Right forelimb (tissue), 1 donor: ENCODE results near the gene BATF.
A peak's percentile ranks its signal among the peaks of the same experiment; 100 is the strongest.

ENCODE experiments used
- DNase-seq: peaks from one replicate; pipeline ENCODE4 v3.0.0-alpha.2; 2018

BATF gene

GRCh38 chr14:75535164-75535898, 13.1 kb downstream of the BATF start:
- no peak for DNase-seq

DNA sequence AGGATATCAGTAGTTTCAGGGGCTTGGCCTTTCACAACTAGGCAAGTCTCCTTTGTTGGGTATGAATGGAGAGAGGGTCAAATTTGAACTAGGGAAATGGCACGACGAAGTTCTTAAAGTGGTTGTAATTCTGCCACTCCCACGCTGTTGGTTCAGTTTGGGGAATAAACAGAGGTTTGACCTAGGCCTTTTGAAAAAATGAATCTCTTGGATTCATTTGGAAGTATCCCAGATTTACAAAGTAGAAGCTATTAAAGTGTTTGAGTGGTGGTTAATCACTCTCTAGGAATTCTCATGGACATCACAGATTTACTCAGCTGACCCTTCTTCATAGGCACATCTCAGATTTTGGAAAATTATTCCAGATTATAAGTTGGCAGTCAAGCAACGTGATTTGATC, 14.8 kb downstream of the BATF start:
- no peak for DNase-seq

GRCh38 chr14:75539162-75539560, 16.9 kb downstream of the BATF start:
- DNase-seq, result no peak

DNA sequence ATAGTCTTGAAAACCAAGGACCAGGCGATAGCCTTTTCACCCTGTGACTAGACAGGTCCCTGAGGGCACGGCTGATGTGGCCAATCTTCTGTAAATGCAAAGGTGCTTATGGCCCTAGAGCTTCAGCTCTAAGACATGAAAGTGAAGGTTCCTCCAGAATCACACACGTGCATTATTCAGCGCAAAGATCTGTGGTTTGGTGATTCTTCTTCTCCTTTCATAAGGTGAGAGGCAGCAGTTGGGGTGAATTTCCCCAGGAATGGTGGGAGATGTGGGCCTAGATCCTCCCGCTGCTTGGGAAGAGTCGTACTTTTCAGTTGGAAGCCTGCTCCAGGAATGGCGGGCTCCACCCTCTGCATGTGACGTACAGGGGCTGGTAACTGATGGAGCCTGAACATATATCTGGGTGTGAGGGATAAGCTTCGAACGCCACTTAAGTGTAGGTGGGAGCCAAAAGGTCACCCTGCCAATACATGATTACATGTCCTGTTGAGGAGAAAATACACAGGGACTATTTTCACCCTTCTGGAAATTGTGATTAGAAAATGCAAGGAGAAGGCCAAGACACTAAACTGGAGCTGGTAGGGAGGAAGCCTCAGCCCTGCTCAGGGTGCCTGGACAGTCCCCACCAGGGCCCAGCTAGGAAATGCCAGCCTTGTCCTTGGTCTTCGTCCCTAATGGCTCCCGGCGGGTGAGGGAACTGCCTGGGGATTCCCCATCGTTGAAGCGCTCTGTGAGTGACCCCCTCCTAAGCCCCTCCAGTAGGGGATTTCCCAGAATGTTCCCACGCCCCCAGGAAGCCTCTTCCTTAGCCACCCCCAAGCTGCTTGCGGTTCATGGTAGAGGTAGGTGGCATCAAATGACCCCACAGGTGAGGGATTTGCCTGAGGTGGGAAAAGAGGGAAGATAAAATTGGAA, 17.6 kb downstream of the BATF start:
- no peak for DNase-seq

DNA sequence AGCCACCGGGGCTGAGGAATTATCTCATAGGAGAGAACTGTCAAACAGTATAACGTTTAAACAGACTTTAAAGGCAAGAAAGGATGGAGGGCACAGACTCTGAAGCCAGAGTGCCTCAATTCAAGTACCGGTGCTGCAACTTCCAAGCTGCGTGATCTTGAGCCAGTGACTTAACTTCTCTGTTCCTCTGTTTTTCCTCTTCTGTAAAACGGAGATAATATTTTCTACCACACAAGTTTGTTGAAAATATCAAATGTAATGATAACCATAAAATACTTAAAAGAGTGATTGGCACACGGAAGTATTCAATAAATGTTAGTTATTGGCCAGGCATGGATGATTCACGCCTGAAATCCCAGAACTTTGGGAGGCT, 18.2 kb downstream of the BATF start:
- no peak for DNase-seq

- DNase-seq, result no peak
These were observed 20.4 kb downstream of the BATF start for GRCh38 chr14:75542588-75543091.

- DNase-seq, result no peak
These were observed 21.0 kb downstream of the BATF start for GRCh38 chr14:75543253-75543652.

- no peak for DNase-seq
These were observed 21.5 kb downstream of the BATF start for GRCh38 chr14:75543786-75544185.

DNA sequence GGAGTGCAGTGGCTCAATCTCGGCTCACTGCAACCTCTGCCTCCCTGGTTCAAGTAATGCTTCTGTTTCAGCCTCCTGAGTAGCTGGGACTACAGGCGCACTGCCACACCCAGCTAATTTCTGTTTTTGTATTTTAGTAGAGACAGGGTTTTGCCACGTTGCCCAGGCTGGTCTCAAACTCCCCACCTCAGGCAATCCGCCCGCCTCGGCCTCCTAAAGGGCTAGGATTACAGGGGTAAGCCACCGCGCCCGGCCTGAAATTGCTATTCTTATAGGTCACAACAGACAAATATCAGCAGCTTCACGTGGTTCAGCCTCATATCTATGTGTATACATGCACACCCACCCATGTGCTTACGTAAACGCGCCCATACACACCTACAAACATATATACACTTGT, 23.6 kb downstream of the BATF start:
- no peak for DNase-seq

- no peak for DNase-seq
These were observed 25.4 kb downstream of the BATF start for GRCh38 chr14:75547552-75548250.

- DNase-seq, result no peak
These were observed 26.3 kb downstream of the BATF start for GRCh38 chr14:75548544-75548943.

GRCh38 chr14:75549169-75549568, 26.9 kb downstream of the BATF start:
- no peak for DNase-seq

DNA sequence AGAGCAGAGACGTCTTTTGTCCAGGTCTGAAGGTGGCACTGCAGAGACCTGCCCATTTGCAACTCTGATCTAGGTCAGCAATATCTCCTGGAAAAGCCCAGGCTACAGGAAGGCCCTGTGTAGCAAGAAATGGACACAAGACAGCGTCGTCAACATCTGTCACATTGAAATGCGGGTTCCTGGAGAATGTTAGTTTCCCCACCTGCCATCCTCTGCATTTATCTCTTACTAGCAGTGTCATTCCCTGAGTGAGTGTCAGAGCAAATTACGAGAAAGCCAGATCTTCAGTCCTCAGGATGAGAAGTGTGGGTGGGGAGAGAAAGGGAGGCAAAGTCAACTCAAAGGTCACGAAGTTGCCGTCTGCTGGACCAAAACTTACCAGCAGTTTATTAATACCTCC, 28.8 kb downstream of the BATF start:
- DNase-seq, result no peak

GRCh38 chr14:75553157-75553556, 30.9 kb downstream of the BATF start:
- no peak for DNase-seq

DNA sequence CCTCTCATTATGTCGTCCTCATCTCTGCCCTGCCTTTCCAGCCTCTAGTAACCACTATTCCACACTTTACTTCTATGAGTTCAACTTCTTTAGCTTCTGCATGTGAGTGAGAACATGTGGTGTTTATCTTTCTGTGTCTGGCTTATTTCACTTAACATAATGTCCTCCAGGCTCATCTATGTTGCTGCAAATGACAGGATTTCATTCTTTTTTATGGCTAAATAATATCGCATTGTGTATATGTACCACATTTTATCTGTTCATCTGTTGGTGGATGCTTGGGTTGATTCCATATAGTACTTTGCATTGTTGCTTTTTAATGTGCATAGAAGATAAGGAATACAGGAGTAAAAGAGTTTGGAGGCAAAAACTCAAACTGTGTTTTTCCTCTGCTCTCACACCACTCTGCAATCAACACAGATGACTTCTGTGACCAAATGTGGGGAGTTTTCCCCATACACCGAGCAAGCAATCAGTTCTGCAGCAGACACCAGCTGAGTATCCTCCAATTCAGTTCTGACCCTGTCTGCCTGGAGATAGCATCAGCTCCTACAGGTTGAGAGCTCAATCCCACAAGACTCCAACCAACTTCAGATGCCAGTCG, 31.6 kb downstream of the BATF start:
- DNase-seq, result no peak

DNA sequence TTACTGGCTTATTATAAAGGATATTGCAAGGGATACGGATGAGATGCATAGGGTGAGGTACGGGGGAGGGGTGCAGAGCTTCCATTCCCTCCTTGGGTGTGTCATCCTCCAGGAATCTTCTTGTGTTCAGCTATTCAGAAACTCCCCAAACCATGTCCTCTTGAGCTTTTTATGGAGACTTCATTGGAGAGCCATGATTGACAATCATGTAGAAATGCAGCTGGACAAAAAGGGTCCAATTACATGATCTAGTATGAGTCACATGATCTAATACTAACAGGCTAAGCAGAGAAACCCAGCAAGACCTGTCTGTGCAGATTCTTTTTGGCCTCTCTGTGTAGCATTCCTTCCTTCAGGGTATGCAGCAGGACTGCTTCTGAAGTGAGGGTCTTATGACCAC, 32.2 kb downstream of the BATF start:
- no peak for DNase-seq

DNA sequence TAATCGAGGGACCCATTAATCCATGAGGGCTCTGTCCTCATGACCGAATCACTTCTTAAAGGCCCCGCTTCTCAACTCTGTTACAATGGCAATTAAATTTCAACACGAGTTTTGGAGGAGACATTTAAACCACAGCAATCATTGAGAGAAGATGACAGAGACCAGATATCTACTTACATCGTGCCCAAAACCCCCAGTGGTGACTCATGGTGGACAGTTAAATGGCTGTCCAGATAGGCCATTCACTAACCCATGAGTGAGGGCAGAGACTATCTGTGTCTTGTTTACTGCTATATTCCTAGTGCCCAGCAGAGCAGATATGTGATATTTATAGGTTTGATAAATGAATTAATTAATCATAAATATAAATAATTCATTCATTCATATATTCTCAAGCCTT, 36.2 kb downstream of the BATF start:
- no peak for DNase-seq

GRCh38 chr14:75559045-75559444, 36.8 kb downstream of the BATF start:
- no peak for DNase-seq

GRCh38 chr14:75559451-75560222, 37.4 kb downstream of the BATF start:
- DNase-seq, result no peak

- DNase-seq, result peak; percentile 77
These were observed 38.8 kb downstream of the BATF start for GRCh38 chr14:75561013-75561432.

- DNase-seq, result no peak
These were observed 39.8 kb downstream of the BATF start for GRCh38 chr14:75562089-75562488.

DNA sequence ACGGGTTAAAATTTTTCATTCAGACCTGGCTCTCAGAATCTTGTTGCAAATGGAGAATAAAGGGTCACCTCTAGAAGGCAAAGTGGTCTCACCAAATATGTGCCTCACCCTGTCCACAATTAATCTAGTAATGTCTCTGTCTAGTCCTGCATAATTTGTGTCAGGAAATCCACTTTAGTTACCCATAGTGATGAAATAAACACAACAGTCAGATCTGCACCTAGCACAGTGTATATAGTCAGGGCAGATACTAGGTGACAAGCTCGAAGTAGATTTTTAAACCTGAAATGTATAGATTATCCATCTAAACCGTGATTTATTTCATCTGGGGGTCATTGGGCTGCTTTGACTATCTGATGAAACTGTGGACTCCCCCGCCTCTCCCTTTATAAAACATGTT, 40.2 kb downstream of the BATF start:
- DNase-seq, result no peak
